K562 (cell line): ENCODE measurements around the gene PRSS57. TPM values are rescaled to one million over a fixed set of nuclear protein-coding genes. Genes with fewer than 3 reads are reported as not detected.

Source experiments
- ATAC-seq: fragments of 200-7000 bp; cut with Tn5 transposase; 3 replicates; pipeline ENCODE4 v1.9.1; 2020; ENCODE audit warnings: moderate library complexity
- BruUV-seq: library from RNA; stranded (reverse); fragments of 400-500 nt; replicated peaks from 2 replicates; lab custom pipeline; 2021; lab: Mats Ljungman, UMichigan
- CTCF ChIA-PET: fragments of 300-600 bp; formaldehyde crosslinking; extraction: SDS; loops from one replicate; lab custom pipeline; 2021; ENCODE audit warnings: low intra/inter-chr PET ratio; lab: Yijun Ruan, JAX
- POLR2A ChIA-PET: fragments of 300-600, 350-650 bp; sonication (Branson Sonifier 250); formaldehyde crosslinking; extraction: SDS; loops from one replicate; lab custom pipeline; 2021; ENCODE audit warnings: antibody characterized with exemption, inconsistent platforms; lab: Yijun Ruan, JAX
- DNase-seq, 4 experiments: peaks; one replicate each; pipeline versions ENCODE4 v3.0.0 to v3.0.0-alpha.2; 2011 to 2018; ENCODE audit warnings: low spot score in 3 of 4, mixed read lengths in 3 of 4; ENCODE audit errors: extremely low read depth in 1 of 4
- FAIRE-seq: peaks from 2 replicates; lab custom pipeline; 2011; peaks lifted over from hg19 to GRCh38; lab: Jason Lieb, UNC
- H2AFZ ChIP-seq: 2 replicates; pipeline ENCODE4 v1.6.0; 2011; ENCODE audit warnings: low read depth, low read length, control low read depth, inconsistent platforms
- H3K27ac ChIP-seq: fragments of 200-600 bp; 3 replicates; pipeline ENCODE4 v1.8.0; 2011; ENCODE audit warnings: low read depth, mild to moderate bottlenecking, control low read depth, inconsistent platforms, low read length, moderate library complexity, mixed read lengths; ENCODE audit errors: extremely low read depth
- H3K27me3 ChIP-seq, 2 experiments: fragments of 300-600 bp in 1 of 2; 2 replicates in 1 of 2; 3 replicates in 1 of 2; pipeline versions ENCODE4 v1.6.0 to v1.8.0; 2011; ENCODE audit warnings: inconsistent platforms in 2 of 2, low read length in 2 of 2, mild to moderate bottlenecking in 1 of 2, mixed read lengths in 1 of 2, moderate library complexity in 1 of 2; ENCODE audit not compliant: control insufficient read depth in 2 of 2, insufficient read depth in 2 of 2
- H3K36me3 ChIP-seq: fragments of 300-600 bp; 3 replicates; pipeline ENCODE4 v1.8.0; 2011; ENCODE audit warnings: mild to moderate bottlenecking, low read length, inconsistent platforms; ENCODE audit not compliant: control insufficient read depth, insufficient read depth
- H3K4me1 ChIP-seq, 2 experiments: fragments of 200-600 bp in 1 of 2; replicated peaks in 1 of 2; 2 replicates in 1 of 2; 3 replicates in 1 of 2; pipeline versions ENCODE4 v1.5.1 to v1.8.0; 2011; ENCODE audit warnings: inconsistent platforms in 2 of 2, low read length in 2 of 2, mild to moderate bottlenecking in 1 of 2, mixed read lengths in 1 of 2, moderate library complexity in 1 of 2; ENCODE audit not compliant: control insufficient read depth in 2 of 2, insufficient read depth in 2 of 2
- H3K4me2 ChIP-seq: 2 replicates; pipeline ENCODE4 v1.6.1; 2011; ENCODE audit warnings: low read length, control low read depth, inconsistent platforms, mixed read lengths; ENCODE audit not compliant: insufficient read depth
- H3K4me3 ChIP-seq: fragments of 200-600 bp; sonication (generic), shearing (Covaris generic); 2 replicates; pipeline ENCODE4 v1.5.1; 2016; ENCODE audit warnings: control low read depth, inconsistent platforms
- H3K79me2 ChIP-seq: fragments of 200-600 bp; 3 replicates; pipeline ENCODE4 v1.8.0; 2011; ENCODE audit warnings: low read length, inconsistent platforms; ENCODE audit not compliant: control insufficient read depth, insufficient read depth
- H3K9ac ChIP-seq, 2 experiments: 2 replicates each; pipeline versions ENCODE4 v1.6.0 to v1.6.1; 2011; ENCODE audit warnings: low read depth in 2 of 2, low read length in 2 of 2, control low read depth in 1 of 2, inconsistent platforms in 1 of 2, mild to moderate bottlenecking in 1 of 2, mixed read lengths in 1 of 2; ENCODE audit not compliant: insufficient read depth in 1 of 2
- H3K9me1 ChIP-seq: one replicate; pipeline ENCODE4 v1.6.0; 2011; ENCODE audit warnings: inconsistent platforms, mild to moderate bottlenecking, low read length, moderate library complexity; ENCODE audit not compliant: control insufficient read depth, insufficient read depth
- H3K9me3 ChIP-seq: replicated peaks from 2 replicates; pipeline ENCODE4 v1.5.1; 2011; ENCODE audit warnings: low read depth, low read length, inconsistent platforms; ENCODE audit not compliant: control insufficient read depth, insufficient read depth
- H4K20me1 ChIP-seq: replicated peaks from 2 replicates; pipeline ENCODE4 v1.6.1; 2011; ENCODE audit warnings: low read length, inconsistent platforms, mixed read lengths; ENCODE audit not compliant: control insufficient read depth, insufficient read depth
- BRF1 ChIP-seq: IDR thresholded peaks from 3 replicates; pipeline ENCODE4 v1.6.1; 2011; ENCODE audit warnings: borderline replicate concordance, mild to moderate bottlenecking; ENCODE audit not compliant: insufficient read length; ENCODE audit errors: extremely low read depth
- EGR1 ChIP-seq: fragments of 450-650 bp; conservative IDR thresholded peaks from 2 replicates; pipeline ENCODE4 v1.6.1; 2017; ENCODE audit warnings: mild to moderate bottlenecking
- GATAD2A ChIP-seq: fragments of 450-650 bp; IDR thresholded peaks from 2 replicates; pipeline ENCODE4 v1.6.1; 2017
- HDAC6 ChIP-seq: IDR thresholded peaks from 2 replicates; pipeline ENCODE4 v1.6.1; 2012; ENCODE audit warnings: low read depth, mild to moderate bottlenecking, control low read depth, inconsistent platforms, low read length, moderate library complexity
- MAX ChIP-seq: sonication (generic); formaldehyde crosslinking; IDR thresholded peaks from 2 replicates; pipeline ENCODE4 v1.9.0; 2022; ENCODE audit warnings: mild to moderate bottlenecking, missing genetic modification reagents
- NFIC ChIP-seq: fragments of 450-650 bp; IDR thresholded peaks from 2 replicates; pipeline ENCODE4 v1.6.1; 2017; ENCODE audit warnings: mild to moderate bottlenecking, inconsistent platforms
- PHTF2 ChIP-seq: fragments of 250-450 bp; sonication (Bioruptor Pico); IDR thresholded peaks from 2 replicates; pipeline ENCODE4 v1.5.0; 2021; ENCODE audit warnings: mild to moderate bottlenecking
- PTTG1 ChIP-seq: fragments of 450-650 bp; IDR thresholded peaks from 2 replicates; pipeline ENCODE4 v1.6.1; 2016; ENCODE audit warnings: low read depth, mild to moderate bottlenecking, missing genetic modification characterization, missing compliant biosample characterization
- TAF9B ChIP-seq: fragments of 450-650 bp; IDR thresholded peaks from 2 replicates; pipeline ENCODE4 v1.6.1; 2018; ENCODE audit warnings: mild to moderate bottlenecking; ENCODE audit not compliant: partially characterized antibody
- TOE1 ChIP-seq, 2 experiments: fragments of 450-650 bp in 1 of 2; sonication (generic) in 1 of 2; formaldehyde crosslinking in 1 of 2; IDR thresholded peaks; 2 replicates each; pipeline versions ENCODE4 v1.7.1 to v1.8.0; 2016 to 2022; ENCODE audit warnings: borderline replicate concordance in 2 of 2, mild to moderate bottlenecking in 2 of 2, antibody characterized with exemption in 1 of 2, inconsistent platforms in 1 of 2, low read depth in 1 of 2, missing genetic modification reagents in 1 of 2, moderate library complexity in 1 of 2
- ZFP36 ChIP-seq: fragments of 150-350 bp; IDR thresholded peaks from 2 replicates; pipeline ENCODE4 v1.6.1; 2018; ENCODE audit warnings: low read length, low read depth; ENCODE audit not compliant: partially characterized antibody
- ZNF146 ChIP-seq: IDR thresholded peaks from one replicate; pipeline ENCODE4 v1.6.1; 2018; ENCODE audit warnings: missing compliant biosample characterization; ENCODE audit not compliant: unreplicated experiment
- WGBS: fragments of 100-300 bp; shearing (Covaris generic); methylation state at CpG from one replicate; pipeline ENCODE4 v1.1.6; 2016; ENCODE audit warnings: low coverage, mixed read lengths; ENCODE audit not compliant: insufficient coverage; ENCODE audit errors: missing lambda C conversion rate; 5-methylcytosine and 5-hydroxymethylcytosine counted together
- in situ Hi-C: fragments of 300-500 bp; cut with MboI; formaldehyde crosslinking; loops from 4 replicates; pipeline ENCODE4 v1.15.0; 2018; ENCODE audit warnings: inconsistent platforms, mixed read lengths
- intact Hi-C: fragments of 100-400 bp; cut with micrococcal nuclease; formaldehyde crosslinking; loops from 2 replicates; pipeline ENCODE4 v1.14.2; 2022
- polyA plus RNA-seq, 8 experiments: library from polyadenylated mRNA; depleted of rRNA in 4 of 8; stranded (reverse) in 5 of 8; unstranded in 3 of 8; fragments of >200 nt; fragmentation: Nextera tagmentation in 2 of 8; fragmentation: Illumina TruSeq in 1 of 8; extraction: Ambion mirVana in 2 of 8; extraction: Trizol in 1 of 8; gene quantifications; 2 replicates each; pipeline versions ENCODE4 v1.2.1 to v1.2.3, GENCODE V29; 2011 to 2014; ENCODE audit warnings: inconsistent platforms in 1 of 8, missing spikeins in 1 of 8
- total RNA-seq, 7 experiments: library from RNA; depleted of rRNA in 6 of 7; stranded (reverse); fragments of >200 nt in 6 of 7; fragmentation: Illumina TruSeq in 2 of 7; extraction: Trizol in 2 of 7; gene quantifications; 2 replicates each; pipeline versions ENCODE4 v1.2.1 to v1.2.3, GENCODE V29; 2011 to 2021; ENCODE audit warnings: low replicate concordance in 1 of 7

PRSS57 gene
- total and polyA plus RNA-seq, 9 of the 15 experiments (the other 6 are each of a cell fraction or from before 2014, with no cell fraction given) = 0.06 to 2.5 (median 1.3) TPM; not detected in 3

- no peak for FAIRE-seq
These were observed 44.9 kb upstream of the PRSS57 start for GRCh38 chr19:739998-740715.

More at GRCh38 chr19:739998-740715, 44.9 kb upstream of the PRSS57 start:
- no peak overlapping the region for H3K4me2 ChIP-seq
- WGBS = 56% methylated on average over 23 of the region's 36 CpGs
- H4K20me1 ChIP-seq = no peaks in the 10 kb centered on the region
- ATAC-seq = no peak
- H3K36me3 ChIP-seq = no peaks in the 10 kb centered on the region
- H3K9me1 ChIP-seq = no peaks in the 10 kb centered on the region
- no peak overlapping the region for H3K27ac ChIP-seq
- DNase-seq = peak in 2 of 4 experiments; percentile 41 to 52
- TF ChIP-seq NFIC = no peak
- no peak for TF ChIP-seq ZNF146 (CRISPR knock-in tag)
- TF ChIP-seq TOE1 (IDR thresholded peaks at IDR 0.05; ENCODE audit: borderline replicate concordance) = no peak
- TF ChIP-seq TOE1 (CRISPR knock-in tag; IDR thresholded peaks at IDR 0.05; ENCODE audit: borderline replicate concordance, low read depth) = no peak
- no peak for TF ChIP-seq PTTG1 (tag)
- no peak for TF ChIP-seq BRF1
- TF ChIP-seq GATAD2A = no peak
- 0 out of 2 replicates have a peak, but pooled peaks have one; percentile 10 for TF ChIP-seq MAX (CRISPR knock-in tag)
- TF ChIP-seq EGR1 = peak; percentile 65
- no peak for TF ChIP-seq PHTF2 (CRISPR knock-in tag)
- peak; percentile 14 for TF ChIP-seq ZFP36
- TF ChIP-seq TAF9B = no peak
- TF ChIP-seq HDAC6 = no peak
- H3K4me1 ChIP-seq = peaks cover 5 to 53% of the 10 kb centered on the region in 2 experiments; a peak in 3 of 5 replicates
- H3K79me2 ChIP-seq = no peaks in the 10 kb centered on the region
- H3K27me3 ChIP-seq = no peaks in the 10 kb centered on the region
- CTCF ChIA-PET = no interaction called here
- no peaks in the 10 kb centered on the region for H3K9me3 ChIP-seq
- POLR2A ChIA-PET = interaction anchor here (1.3 to 1.5 kb wide), 2 partner anchors 9 to 12 kb away, joined by 6 to 10 read pairs; no protein-coding TSS in a partner anchor
- no peak overlapping the region for H2AFZ ChIP-seq
- peak overlapping the region in 1 of 2 experiments; percentile 58; a peak in 2 of 4 replicates for H3K9ac ChIP-seq
- in situ Hi-C loops (no loop called here), intact Hi-C loops (loop anchor here (10.0 kb wide), 1 partner anchor 155 kb away; the partner anchor contains the start of gene HCN2)
- no TSS peak for BruUV-seq
- no peak overlapping the region for H3K4me3 ChIP-seq
